ENCODE results near the gene KCNK13.
"Not testable (repeated sequence)": the region's sequence is repeated elsewhere in the genome, so short reads cannot be mapped to it uniquely, and the experiment has no call there.

KCNK13 gene

DNA sequence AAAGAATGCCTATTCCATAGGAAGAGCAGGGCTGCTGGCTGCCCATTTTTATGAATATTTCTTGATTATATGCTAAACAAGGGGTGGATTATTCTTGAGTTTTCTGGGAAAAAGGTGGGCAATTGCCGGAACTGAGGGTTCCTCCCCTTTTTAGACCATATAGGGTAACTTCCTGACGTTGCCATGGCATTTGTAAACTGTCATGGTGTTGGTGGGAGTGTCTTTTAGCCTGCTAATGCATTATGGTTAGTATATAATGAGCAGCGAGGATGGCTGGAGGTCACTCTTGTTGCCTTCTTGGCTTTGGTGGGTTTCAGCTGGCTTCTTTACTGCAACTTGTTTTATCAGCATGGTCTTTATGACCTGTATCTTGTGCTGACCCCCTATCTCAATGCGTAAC, 138.8 kb downstream of the KCNK13 start:
- not testable (repeated sequence) for DNase-seq

- DNase-seq = no peak
Measured at GRCh38 chr14:90201344-90201743, 139.6 kb downstream of the KCNK13 start.

- DNase-seq = no peak
Measured at GRCh38 chr14:90204516-90204915, 142.7 kb downstream of the KCNK13 start.

DNA sequence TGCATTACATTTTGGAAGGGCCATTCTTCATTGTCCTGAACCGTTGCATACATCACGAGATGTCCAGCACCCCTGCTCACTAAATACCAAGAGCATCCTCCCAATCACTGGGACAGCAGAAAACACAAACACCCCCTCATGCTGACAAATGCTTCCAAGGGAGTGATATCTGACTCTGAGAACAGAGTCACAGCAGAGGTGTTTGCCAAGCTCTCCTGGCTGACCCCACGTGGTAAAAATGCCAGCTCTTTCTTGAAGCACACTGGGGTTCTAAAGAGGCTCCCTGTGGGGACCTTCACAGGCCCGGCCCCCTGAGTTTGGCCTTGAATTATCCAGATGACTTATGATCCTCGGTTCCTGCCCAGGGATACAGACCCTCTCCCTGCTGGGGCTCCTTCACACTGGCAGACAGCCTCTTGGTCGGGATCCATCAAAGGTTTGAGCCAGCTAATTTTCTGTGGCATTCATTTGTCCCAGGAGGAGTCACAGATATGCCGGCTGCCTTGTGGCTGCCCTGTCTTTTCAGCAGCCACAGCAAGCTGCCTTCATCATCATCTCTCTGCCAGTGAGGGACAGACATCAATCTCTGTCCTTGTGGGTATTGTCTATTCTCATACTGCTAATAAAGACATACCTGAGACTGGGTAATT, 151.4 kb downstream of the KCNK13 start:
- DNase-seq = peak; percentile 27

GRCh38 chr14:90228478-90228877, 166.7 kb downstream of the KCNK13 start:
- no peak for DNase-seq

DNA sequence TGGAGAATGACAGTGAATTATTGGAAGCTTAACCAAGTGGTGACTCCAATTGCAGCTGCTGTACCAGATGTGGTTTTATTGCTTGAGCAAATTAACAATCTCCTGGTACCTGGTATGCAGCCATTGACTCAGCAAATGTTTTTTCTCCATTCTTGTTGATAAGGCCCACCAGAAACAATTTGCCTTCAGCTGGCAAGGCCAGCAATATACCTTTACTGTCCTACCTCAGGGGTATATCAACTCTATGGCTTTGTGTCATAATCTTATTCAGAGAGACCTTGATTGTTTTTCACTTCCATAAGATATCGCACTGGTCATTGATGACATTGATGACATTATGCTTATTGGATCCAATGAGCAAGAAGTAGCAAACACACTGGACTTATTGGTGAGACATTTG, 168.1 kb downstream of the KCNK13 start:
- not testable (repeated sequence) for DNase-seq

All from NCI-H446 treated with DMSO at 0.1 percent for 48 hours (cell line).